Measurements from ENCODE around the gene RIMS1.

Gene RIMS1

DNA sequence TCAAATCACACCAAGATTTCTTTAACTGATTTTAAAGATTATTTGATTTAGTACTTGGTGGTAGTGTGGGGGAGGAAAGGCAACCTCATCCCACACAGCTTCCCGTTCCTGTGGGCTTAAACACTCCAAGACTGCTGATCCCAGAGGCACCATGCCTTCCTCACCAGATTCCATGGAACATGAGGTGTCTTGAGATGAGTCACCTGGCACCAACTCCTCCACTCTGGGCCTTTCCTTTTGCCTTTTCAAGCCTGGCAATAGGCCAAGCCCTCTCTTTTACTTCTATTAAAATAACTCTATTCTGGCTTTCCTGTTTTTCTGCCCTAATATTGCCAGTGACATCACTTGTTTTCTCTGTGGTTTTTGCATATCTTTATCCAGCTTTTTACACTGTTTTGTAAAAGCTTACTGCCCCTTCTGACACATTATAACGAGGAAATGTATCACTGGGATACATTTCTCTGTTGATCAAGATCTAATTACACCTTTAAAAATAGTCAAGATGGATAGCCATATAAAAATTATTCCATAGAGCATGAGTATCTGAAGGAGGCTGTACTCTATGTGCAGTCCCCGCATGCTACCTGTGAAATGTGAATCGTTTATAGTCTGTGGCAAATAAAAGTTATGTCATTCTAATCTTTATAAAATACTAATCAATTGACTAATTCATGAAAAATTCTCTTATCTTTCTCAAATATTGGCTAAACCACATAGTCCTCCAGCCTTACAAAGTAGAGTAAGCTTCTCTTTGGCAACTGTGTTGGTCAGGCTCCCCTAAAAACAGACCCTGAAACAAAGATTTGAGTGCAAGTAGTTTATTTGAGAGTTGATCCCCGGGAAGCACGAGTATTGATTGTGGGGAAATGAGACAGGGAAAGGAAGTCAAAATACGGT, 477.7 kb downstream of the RIMS1 start:
- DNase-seq, result no peak

DNA sequence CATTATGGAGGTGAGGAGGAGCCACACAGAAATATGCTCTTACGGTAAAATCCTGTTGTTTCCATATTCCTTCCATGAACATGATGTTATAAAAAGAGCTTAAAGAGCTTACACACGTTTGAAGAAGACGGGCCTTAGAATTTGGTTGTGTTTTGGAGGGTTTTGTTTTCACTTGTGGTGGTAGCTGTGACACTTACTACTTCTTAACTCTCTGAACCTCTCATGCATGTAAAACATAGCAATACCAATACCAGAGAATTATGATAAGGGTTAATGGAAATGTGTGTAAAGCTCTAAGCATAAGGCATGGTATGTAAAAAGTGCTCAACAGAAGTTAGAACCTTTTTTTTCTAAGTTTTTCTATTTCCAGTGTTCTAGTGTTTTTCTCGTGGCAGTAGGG, 479.4 kb downstream of the RIMS1 start:
- no peak for DNase-seq

DNA sequence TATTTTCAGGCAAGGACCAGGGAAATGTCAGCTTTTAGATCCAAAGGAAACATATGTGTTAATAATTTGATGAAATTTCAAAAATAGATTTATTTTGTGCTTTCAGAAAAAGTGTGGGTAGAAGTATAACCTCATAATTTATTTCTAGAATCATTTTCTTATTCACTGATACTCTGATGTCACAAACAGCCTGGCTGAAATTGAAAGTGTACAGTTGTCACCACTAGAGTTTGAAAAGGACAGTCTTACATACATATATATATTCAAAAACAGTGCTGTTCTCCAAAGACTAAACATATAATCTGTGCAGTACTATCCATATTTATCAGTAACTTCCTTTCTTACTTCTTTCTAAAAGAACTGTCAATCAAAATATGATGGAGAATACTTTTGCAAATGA, 481.1 kb downstream of the RIMS1 start:
- no peak for DNase-seq

DNA sequence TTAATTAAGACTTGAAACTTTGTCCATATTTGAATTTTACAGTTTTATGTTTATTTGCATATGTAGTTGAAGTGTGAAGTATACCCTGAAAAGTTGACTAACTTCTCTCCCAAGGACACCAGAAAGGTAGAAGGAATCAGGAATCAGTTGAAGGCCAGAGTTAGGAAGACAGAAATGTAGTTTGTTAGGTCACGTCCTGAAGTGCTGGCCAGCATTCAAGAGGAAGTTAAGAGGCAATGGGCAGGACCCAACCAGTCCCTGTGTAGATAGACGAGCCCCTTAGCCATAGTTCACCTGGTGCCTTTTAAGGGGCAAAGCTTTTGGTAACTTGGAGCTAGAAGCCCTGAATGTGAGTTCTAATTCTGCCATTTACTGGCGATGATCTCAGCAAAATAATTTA, 485.1 kb downstream of the RIMS1 start:
- no peak for DNase-seq

DNA sequence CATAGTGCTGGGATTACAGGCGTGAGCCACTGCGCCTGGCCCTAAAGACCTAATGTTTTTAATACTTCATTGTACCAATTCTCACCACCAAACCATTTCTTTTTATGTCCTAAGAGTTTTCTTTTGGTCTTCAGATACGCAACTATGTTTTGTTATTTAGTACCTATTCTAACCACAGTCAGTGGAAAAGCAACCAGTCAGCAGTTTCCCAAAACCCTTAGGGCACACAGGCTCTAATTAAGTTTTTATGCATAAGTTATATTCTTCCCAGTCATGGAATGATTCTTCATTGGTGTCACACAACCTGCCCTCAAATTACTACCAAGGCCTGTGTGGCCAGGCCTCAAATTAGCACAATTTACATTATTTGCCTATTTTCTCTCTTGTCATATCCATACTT, 487.8 kb downstream of the RIMS1 start:
- no peak for DNase-seq

DNA sequence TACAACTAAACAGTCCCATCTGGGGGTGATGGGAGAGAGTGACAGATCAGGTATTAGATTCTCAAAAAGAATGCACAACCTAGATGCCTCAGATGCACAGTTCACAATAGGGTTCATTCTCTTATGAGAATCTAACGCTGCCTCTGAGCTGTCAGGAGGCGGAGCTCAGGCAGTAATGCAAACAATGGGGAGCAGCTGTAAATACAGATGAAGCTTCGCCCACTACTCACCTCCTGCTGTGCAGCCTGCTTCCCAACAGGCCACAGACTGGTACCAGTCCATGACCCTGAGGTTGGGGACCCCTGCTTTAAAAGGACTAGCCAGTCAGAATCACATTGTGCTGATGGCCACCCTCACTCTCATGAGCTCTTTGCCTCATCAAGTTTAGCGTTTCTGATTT, 488.5 kb downstream of the RIMS1 start:
- DNase-seq, result no peak

DNA sequence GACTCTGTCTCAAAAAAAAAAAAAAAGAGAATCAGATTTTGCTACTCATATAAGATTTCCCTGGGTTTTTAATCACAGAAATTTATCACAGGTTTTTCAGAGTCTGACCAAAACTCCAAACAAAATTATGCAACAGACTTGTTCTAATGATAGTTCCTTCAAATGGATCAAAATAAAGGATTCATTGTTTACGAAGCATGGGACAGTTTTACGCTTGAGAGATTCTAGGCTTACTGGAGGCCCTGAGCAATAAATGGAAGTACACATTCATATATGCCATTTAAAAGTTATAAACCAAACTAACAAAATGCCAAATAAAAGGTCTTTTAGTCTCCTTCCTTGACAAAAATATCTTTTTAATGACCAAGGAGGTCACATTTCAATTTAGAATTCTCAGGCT, 490.4 kb downstream of the RIMS1 start:
- no peak for DNase-seq

DNA sequence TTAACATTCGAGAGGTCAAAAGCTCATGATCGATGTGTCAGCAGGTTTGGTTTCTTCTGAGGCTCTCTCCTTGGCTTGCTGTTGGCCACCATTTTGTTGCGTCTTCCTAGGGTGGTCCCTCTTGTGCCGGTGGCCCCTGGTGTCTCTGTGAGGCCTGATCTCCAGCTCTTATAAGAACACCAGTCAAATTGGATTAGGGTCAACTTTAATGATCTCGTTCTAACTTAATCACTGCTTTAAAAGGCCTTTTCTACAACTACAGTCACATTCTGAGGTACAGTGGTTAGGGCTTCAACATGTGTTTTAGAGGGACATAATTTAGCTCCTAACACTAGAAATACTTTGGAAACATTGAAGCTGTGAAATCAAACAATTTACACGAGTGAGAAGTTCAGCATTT, 494.7 kb downstream of the RIMS1 start:
- DNase-seq, result no peak

DNA sequence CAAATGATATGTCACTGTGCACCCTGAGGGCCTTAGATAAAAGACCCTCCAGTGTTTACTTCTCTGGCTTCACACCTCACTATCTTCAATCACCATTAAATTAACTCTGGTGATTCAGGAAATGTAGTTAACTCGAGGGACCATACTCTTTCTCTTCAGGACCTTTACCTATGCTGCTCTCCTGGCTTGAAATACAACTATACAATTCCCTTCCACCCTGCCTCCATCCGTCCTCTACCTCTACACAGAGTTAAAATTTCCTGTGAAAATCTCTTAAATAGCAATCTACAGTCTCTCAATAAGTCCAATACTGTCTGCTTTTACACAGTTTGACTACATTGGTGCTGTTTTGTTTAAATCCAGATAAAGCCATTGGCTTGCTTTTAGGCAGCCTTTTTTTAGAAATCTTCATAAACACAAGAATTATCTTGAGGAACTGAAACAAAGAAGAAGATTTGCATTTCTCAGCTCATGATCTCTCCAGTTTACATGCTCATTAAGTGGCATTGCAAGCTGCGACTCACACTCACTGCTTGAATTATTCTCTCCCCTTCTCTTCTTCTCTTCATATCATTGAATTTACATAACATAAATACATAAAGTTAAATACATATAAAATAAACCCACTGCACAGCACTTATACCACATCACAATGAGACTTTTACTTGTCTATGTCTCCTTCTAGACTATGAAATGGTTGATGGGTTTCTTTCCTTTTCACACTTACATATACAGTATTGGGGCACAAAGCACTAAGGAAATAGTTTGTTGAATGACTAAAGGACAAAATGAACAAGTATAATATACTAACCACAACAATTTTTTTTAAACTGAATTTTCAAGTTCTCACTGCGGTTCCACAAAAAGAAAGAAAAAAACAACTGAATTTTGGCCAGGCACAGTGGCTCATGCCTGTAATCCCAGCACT, 496.5 kb downstream of the RIMS1 start:
- no peak for DNase-seq

DNA sequence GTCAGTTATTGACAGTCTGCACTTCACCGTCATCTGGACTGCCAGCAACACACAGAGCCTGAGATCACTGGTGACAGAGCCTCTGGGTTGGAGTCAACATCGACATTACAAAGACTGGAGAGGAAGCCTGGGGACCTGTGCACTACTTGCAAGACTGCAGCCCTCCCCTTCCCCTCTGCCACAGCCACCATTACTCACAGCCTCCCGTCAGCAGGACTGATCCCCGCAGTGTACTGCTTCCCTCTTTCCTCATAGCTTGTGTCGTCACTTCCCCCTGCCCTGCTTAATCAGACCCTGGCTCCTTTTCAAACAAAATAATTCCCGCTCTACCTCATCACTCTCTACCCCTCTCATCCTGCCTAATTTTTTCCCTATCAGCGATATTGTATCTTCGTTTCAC, 500.0 kb downstream of the RIMS1 start:
- DNase-seq, result no peak

DNA sequence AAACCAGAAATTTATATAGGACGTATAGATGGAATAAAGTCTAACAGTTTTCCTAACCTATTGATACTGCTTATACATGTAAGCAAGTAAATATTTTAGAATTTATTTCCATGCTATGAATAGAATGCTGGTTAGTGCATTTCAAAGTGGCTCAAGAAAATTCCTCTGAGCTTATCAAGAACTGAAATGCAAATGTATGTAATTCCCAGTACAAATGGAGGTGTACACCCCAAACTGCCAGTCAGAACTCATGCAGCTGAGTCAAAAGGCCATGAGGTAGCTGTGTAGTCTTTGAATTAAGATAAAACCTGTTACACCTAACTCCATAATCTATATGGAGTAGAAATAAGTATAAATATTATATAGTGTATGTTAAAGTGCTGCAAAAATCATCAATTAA, 503.3 kb downstream of the RIMS1 start:
- DNase-seq, result no peak

DNA sequence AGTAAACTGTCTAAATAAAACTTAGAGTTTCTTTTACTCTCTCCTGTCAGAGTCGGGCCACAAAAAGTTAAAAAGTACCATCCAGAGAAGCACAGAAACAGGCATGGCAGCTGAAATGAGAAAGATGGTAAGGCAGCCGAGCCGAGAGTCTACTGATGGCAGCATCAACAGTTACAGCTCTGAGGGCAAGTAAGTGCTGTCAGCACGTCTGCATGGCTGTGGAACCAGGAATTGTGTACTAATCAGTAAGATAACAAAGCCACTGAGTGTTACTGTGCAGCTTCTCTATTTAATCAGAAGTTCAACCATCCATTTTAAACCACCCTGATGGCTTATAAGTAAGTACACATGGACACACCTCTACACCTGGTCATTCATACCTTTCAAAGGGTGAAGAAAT, 504.2 kb downstream of the RIMS1 start:
- DNase-seq, result no peak

DNA sequence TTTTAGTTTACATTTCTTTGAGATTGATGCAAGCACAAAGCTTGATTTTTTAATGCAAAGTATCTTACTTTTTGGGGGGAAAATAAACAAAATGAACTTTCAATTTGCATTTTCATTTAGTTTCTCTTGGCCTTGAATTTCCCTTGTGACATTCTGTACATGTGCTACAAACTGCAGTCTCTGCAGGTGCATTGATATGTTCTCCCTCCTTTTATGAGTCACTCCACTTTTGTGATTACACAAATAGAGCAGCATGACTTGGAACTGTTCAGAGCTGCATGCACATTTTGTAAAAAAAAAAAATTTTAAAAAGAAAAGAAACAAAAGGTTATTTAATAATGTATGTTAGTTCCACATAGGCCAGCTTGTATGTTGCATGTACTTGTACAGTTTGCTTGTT, 515.5 kb downstream of the RIMS1 start:
- no peak for DNase-seq

DNA sequence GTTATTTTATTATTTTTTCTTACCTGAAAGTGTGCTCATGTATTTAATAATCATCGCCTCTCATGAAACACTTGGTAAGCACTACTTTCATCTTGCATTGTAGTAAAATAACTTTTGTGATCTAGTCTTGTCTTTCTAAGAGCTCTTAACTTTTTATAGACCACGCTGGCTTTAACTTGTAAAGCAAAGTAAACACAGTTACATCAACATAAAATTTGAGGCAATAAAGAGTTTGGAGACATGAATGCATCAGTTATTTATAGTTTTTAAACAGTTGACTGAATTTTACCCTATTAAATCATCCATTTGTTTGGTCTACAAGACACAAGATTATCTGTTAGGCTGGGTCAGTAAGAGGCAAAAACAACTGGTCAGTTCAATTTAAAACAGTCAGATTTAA, 517.1 kb downstream of the RIMS1 start:
- DNase-seq, result no peak

DNA sequence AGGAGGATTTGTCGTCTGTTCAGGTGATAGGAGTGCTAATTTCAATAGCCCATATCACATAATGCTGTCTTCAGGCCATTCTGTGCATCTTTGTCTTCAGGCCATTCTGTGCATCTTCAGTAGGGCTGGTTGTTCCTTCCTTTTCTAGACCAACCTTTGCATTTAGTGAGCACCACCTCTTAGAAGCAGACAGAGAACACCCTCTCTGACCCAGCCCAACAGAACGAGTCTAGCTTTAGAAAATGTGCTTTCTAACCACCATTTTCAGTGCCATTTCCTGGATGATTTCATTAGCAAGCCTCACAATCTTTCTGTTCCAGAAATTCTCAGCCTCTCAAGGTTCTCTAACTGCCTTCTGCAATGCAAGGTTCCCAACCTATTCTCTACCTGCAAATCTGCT, 520.2 kb downstream of the RIMS1 start:
- DNase-seq, result no peak

DNA sequence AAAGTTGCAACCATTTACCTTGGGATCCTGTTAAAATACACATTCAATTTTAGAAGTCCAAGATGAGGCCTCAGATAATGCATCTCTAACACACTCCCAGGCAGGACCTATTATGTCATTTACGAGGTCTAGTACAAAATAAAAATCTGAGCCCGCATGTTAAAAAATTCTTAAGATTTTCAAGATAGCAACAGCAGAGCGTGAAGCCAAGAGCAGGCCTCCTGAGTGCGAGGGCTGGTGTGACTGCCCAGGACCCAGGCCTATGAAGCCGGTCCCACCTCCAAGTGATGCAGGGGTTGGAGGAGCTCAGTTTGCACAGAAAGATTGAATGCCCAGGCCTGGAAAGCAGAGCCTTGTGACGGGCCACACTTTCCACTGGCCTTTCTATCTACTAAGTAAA, 524.4 kb downstream of the RIMS1 start:
- no peak for DNase-seq

DNA sequence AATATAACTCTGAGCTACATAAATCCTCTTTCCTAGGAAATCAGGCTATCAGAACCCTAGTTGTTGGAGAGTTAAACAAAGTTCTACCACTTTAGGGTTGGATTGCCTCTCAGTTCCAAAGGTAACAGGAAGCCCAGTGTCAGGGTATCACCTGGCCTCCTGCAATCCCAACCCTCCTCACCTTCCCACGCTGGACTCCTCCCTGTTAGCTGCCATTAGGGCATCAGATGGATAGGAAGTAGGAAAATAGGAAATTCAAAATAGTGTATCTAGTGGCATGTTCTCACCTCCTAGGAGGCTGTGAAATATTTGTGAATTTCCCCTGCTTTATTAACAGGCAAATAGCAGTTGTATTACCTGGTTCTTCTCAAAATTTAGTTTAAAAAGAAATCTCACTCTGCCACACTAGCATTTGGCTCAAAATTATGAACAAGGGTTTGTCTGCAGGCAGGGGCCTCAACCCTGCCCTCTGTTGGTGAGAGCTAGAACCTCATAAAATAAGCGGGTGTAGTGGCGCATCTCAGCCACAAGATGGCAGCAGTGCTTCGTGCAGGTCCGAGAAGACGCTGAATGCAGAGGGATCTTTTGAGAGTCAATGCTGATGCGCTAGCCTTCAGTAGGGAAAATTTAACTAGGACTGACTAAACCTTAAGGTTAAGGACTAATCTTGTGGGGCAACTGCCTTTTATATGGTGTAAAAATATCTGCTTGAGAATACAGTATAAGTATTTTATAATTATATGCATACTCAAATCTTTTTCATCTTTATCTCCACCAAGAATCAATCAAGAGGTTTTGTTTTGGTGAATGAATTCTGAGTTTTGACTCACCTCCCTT, 525.7 kb downstream of the RIMS1 start:
- peak; percentile 8 for DNase-seq

DNA sequence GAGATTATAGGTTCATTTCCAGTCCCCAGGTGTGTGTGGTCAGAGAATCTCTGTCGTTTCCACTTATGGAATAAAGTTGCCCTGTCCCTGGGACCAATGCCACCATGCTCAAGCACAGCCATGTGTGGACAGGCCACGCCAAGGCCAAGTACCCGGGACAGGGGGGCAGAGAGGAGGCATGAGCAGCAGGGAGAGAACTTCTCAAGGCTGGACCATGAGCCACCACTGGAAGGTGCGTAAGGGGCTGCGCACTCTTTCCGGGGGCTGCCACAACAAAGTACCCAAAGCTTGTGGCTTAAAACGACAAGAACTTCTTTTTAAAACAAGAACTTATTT, 526.3 kb downstream of the RIMS1 start:
- DNase-seq, result no peak

DNA sequence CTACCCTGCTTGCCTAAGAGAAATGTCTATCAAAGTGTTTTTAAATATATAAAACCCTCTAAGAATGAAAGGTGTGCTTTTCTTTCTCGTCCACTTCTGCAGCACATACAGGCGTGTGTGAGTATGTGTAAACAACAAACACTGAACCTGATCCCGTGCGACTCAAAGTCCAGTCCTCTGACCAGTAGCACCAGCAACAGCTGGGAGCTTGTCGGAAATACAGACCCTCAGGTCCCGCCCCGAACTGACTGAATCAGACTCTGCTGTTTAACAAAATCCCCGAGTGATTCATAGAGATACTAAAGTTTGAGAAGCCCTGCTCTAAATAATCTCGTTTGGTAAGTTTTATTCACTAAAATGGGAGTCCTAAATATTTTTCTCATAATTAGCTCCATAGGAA, 527.5 kb downstream of the RIMS1 start:
- DNase-seq, result no peak

DNA sequence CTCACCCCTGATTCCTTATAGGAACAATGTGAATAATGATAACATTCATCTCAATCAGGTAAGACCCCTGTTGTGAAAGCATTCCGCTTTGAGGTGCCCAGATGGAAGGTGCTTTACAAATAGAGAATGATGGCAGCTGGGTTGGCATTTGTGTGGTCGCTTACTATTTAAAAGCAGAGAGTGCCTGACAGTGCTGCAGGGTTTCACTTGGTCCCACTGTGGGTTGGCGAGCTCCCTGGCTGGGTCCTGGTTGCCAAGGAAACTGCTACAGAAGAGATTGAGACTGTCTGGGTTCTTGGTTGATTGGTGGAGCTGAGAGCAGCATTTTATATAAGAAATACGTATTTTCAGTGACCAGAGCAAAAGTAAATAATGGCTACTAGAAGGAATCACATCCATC, 528.3 kb downstream of the RIMS1 start:
- DNase-seq, result no peak

DNA sequence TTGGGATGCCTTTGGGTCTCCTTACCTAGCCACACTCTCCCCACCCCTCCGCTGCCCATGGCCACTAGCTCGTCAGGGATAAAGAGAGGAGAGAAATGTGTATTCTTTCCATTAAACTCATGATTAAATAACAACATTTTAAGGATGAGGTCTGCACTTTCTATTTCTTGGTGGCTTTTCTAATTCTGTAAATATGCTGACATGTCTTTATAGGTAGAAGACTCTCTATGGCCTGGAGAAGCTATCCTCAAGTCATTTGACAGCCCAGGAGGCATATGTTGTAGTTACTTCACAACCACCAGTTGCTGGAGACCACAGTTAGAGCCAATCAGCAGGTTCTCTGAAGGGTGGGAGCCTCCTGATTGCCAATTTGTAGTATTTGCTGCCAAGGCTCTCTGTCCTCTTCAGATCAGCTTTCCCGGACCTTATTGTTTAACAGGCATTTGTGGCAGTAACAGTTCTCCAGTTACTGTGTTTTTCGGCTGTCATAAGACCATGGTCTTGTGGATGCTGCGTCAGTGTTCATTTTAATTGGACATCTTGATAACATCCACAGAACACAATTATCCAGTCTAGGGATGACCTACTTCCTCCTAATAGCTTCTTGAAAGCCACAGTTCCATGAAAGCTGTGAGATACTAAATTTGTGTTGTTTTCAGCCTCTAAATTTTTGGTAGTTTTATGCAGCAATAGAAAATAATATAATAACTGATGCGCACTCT, 530.6 kb downstream of the RIMS1 start:
- DNase-seq, result no peak

DNA sequence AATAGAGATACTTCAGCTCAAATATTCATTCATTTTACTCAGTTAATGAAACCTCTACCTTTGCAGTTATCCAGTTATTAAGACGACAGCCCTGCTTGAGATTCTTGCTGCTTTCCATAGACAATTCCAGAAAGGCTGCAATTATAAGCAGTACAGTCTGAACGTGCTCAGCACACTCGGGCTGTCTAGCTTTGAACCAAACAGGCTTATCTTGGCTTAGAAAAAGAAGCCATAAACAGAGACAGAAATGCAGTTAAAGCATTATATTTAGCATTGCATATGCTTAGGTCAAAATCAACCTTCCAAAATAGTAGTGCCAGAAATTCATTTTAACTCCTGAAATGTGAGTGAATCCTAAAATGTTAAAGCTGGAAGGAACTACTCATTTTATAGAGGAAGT, 531.4 kb downstream of the RIMS1 start:
- DNase-seq, result no peak

DNA sequence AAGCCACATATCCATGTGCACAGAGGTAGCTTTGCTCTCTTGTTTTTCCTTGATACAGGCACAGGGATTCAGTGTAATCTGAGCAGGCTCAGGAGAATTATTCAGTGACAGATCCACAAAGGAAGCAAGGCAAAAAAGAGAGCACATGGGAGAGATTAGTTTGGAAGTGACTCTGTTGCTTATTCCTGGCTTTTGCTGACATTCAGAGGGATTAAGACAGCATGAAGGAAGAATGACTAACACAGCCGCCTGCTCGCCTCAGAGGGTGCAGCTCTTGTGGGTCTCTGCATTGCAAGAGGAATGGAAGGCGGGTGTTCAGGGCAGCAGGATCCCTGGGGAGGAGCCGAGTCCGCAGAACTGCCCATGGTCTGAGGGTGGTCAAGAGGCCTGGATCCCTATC, 532.1 kb downstream of the RIMS1 start:
- peak; percentile 51 for DNase-seq

All from NCI-H524 treated with DMSO at 0.1 percent for 48 hours (cell line).